HG02970 (cell line): ENCODE data around the gene SPOCK1.

Experiments
- ATAC-seq: cut with Tn5 transposase; IDR thresholded peaks from one replicate; pipeline ENCODE4 v1.9.1; 2021; ENCODE audit warnings: mild to moderate bottlenecking, moderate library complexity, moderate number of reproducible peaks; ENCODE audit not compliant: unreplicated experiment, low FRiP score

The SPOCK1 gene

GRCh38 chr5:137340881-137341280 lies 158.2 kb downstream of the SPOCK1 start:
- ATAC-seq = no peak

GRCh38 chr5:137336565-137337120 lies 162.5 kb downstream of the SPOCK1 start:
- no peak for ATAC-seq

- ATAC-seq = no peak
Observed at GRCh38 chr5:137336161-137336560, 163.0 kb downstream of the SPOCK1 start.

- no peak for ATAC-seq
Observed at GRCh38 chr5:137335493-137335892, 163.6 kb downstream of the SPOCK1 start.

GRCh38 chr5:137333928-137334327 lies 165.2 kb downstream of the SPOCK1 start:
- ATAC-seq = no peak

GRCh38 chr5:137333475-137333874 lies 165.7 kb downstream of the SPOCK1 start:
- no peak for ATAC-seq

- ATAC-seq = no peak
Observed at GRCh38 chr5:137332296-137332695, 166.8 kb downstream of the SPOCK1 start.

- ATAC-seq = no peak
Observed at GRCh38 chr5:137329586-137330296, 169.4 kb downstream of the SPOCK1 start.

GRCh38 chr5:137328991-137329390 lies 170.1 kb downstream of the SPOCK1 start:
- ATAC-seq = no peak

- no peak for ATAC-seq
Observed at GRCh38 chr5:137328463-137328862, 170.7 kb downstream of the SPOCK1 start.

GRCh38 chr5:137325721-137326120 lies 173.4 kb downstream of the SPOCK1 start:
- ATAC-seq = no peak

GRCh38 chr5:137320056-137321045 lies 178.8 kb downstream of the SPOCK1 start:
- peak; percentile 76 for ATAC-seq

- ATAC-seq = no peak
Observed at GRCh38 chr5:137318027-137318426, 181.1 kb downstream of the SPOCK1 start.

- no peak for ATAC-seq
Observed at GRCh38 chr5:137316346-137316736, 182.8 kb downstream of the SPOCK1 start.

GRCh38 chr5:137315534-137316345 lies 183.4 kb downstream of the SPOCK1 start:
- ATAC-seq = no peak

- ATAC-seq = no peak
Observed at GRCh38 chr5:137315109-137315508, 184.0 kb downstream of the SPOCK1 start.

GRCh38 chr5:137313526-137314175 lies 185.5 kb downstream of the SPOCK1 start:
- ATAC-seq = no peak

GRCh38 chr5:137312011-137312410 lies 187.1 kb downstream of the SPOCK1 start:
- ATAC-seq = no peak

- no peak for ATAC-seq
Observed at GRCh38 chr5:137310051-137310730, 188.9 kb downstream of the SPOCK1 start.
